CD14-positive monocyte (primary cell): Measurements from ENCODE around the gene C20orf144. TPM values are rescaled to one million over a fixed set of nuclear protein-coding genes. Genes with fewer than 3 reads are reported as not detected.

ENCODE experiments used
- DNase-seq, 3 donors: peaks; one replicate each; pipeline ENCODE4 v3.0.0-alpha.2; 2011 to 2022
- H2AFZ ChIP-seq: 2 replicates; pipeline ENCODE4 v1.6.0; 2012; ENCODE audit warnings: mild to moderate bottlenecking, low read depth, low read length, inconsistent platforms; ENCODE audit not compliant: insufficient read depth, poor library complexity, severe bottlenecking
- H3K27ac ChIP-seq, 2 donors: 1 replicate in 1 of 2; 2 replicates in 1 of 2; pipeline ENCODE4 v1.5.1; 2012 to 2013; ENCODE audit warnings: low read length in 2 of 2, control low read depth in 1 of 2, inconsistent platforms in 1 of 2, low read depth in 1 of 2, mild to moderate bottlenecking in 1 of 2
- H3K27me3 ChIP-seq, 2 donors: one replicate each; pipeline versions ENCODE4 v1.6.0 to v1.6.1; 2011 to 2013; ENCODE audit warnings: low read length in 2 of 2; ENCODE audit not compliant: control insufficient read depth in 2 of 2, insufficient read depth in 2 of 2
- H3K36me3 ChIP-seq, 2 donors: replicated peaks in 1 of 2; 1 replicate in 1 of 2; 2 replicates in 1 of 2; pipeline versions ENCODE4 v1.5.1 to v1.6.1; 2012 to 2013; ENCODE audit warnings: low read length in 2 of 2, control low read depth in 1 of 2, inconsistent platforms in 1 of 2, mild to moderate bottlenecking in 1 of 2; ENCODE audit not compliant: insufficient read depth in 2 of 2, control insufficient read depth in 1 of 2
- H3K4me1 ChIP-seq, 2 donors: 1 replicate in 1 of 2; 2 replicates in 1 of 2; pipeline versions ENCODE4 v1.5.1 to v1.6.1; 2012 to 2013; ENCODE audit warnings: low read length in 2 of 2, control low read depth in 1 of 2, inconsistent platforms in 1 of 2, mild to moderate bottlenecking in 1 of 2, moderate library complexity in 1 of 2; ENCODE audit not compliant: insufficient read depth in 2 of 2, control insufficient read depth in 1 of 2
- H3K4me2 ChIP-seq: replicated peaks from 2 replicates; pipeline ENCODE3; 2012; ENCODE audit warnings: low read length, moderate library complexity, mild to moderate bottlenecking; ENCODE audit not compliant: poor library complexity, severe bottlenecking; ENCODE audit errors: extremely low read depth
- H3K4me3 ChIP-seq, 3 experiments: fragments of 200-600 bp in 1 of 3; sonication (generic) in 1 of 3; replicated peaks in 1 of 3; 1 replicate in 2 of 3; 2 replicates in 1 of 3; pipeline ENCODE4 v1.5.1; 2011 to 2013; ENCODE audit warnings: low read length in 3 of 3, mild to moderate bottlenecking in 3 of 3, control low read depth in 2 of 3, low read depth in 2 of 3, inconsistent platforms in 1 of 3, moderate library complexity in 1 of 3
- H3K79me2 ChIP-seq: 2 replicates; pipeline ENCODE4 v1.6.0; 2012; ENCODE audit warnings: mild to moderate bottlenecking, control low read depth, inconsistent platforms, low read length, moderate library complexity; ENCODE audit not compliant: insufficient read depth
- H3K9ac ChIP-seq: 2 replicates; pipeline ENCODE4 v1.6.0; 2017; ENCODE audit warnings: low read length, mild to moderate bottlenecking; ENCODE audit not compliant: insufficient read depth, poor library complexity, severe bottlenecking
- H3K9me3 ChIP-seq, 2 donors: replicated peaks in 1 of 2; 1 replicate in 1 of 2; 2 replicates in 1 of 2; pipeline versions ENCODE4 v1.5.1 to v1.6.1; 2012 to 2013; ENCODE audit warnings: low read length in 2 of 2, control low read depth in 1 of 2; ENCODE audit not compliant: control insufficient read depth in 1 of 2, insufficient read depth in 1 of 2
- H4K20me1 ChIP-seq: 2 replicates; pipeline ENCODE4 v1.6.0; 2012; ENCODE audit warnings: mild to moderate bottlenecking, low read length, control low read depth, moderate library complexity; ENCODE audit not compliant: insufficient read depth
- H3K27ac Mint-ChIP-seq, 7 donors: one replicate each; pipeline ENCODE4 v1.8.0; 2020; ENCODE audit warnings: mild to moderate bottlenecking in 7 of 7, mixed read lengths in 7 of 7, moderate library complexity in 6 of 7, inconsistent platforms in 2 of 7
- H3K27me3 Mint-ChIP-seq, 3 donors: one replicate each; pipeline ENCODE4 v1.8.0; 2021 to 2022; ENCODE audit warnings: low read depth in 3 of 3, mild to moderate bottlenecking in 3 of 3, mixed read lengths in 3 of 3, moderate library complexity in 3 of 3, inconsistent platforms in 1 of 3
- H3K36me3 Mint-ChIP-seq, 2 donors: one replicate each; pipeline ENCODE4 v1.8.0; 2020; ENCODE audit warnings: mixed read lengths in 2 of 2, inconsistent platforms in 1 of 2, mild to moderate bottlenecking in 1 of 2
- H3K4me1 Mint-ChIP-seq: one replicate; pipeline ENCODE4 v1.8.0; 2020; ENCODE audit warnings: mild to moderate bottlenecking, mixed read lengths
- H3K4me3 Mint-ChIP-seq, 2 donors: one replicate each; pipeline ENCODE4 v1.8.0; 2020; ENCODE audit warnings: mild to moderate bottlenecking in 2 of 2, mixed read lengths in 2 of 2, moderate library complexity in 1 of 2
- H3K9me3 Mint-ChIP-seq, 7 donors: one replicate each; pipeline ENCODE4 v1.8.0; 2020 to 2022; ENCODE audit warnings: mixed read lengths in 7 of 7, mild to moderate bottlenecking in 6 of 7, moderate library complexity in 6 of 7, inconsistent platforms in 2 of 7
- CTCF ChIP-seq: fragments of 200-600 bp; IDR thresholded peaks from one replicate; pipeline ENCODE4 v1.8.0; 2022; ENCODE audit warnings: antibody characterized with exemption, mild to moderate bottlenecking
- WGBS: methylation state at CpG from one replicate; pipeline ENCODE4 v1.1.5; 2013; ENCODE audit warnings: missing lambda C conversion rate; ENCODE audit not compliant: insufficient coverage; 5-methylcytosine and 5-hydroxymethylcytosine counted together
- intact Hi-C, 2 donors: fragments of 100-400 bp; cut with micrococcal nuclease; formaldehyde crosslinking; loops; one replicate each; pipeline versions ENCODE4 v1.15.0 to v1.15.1; 2023
- polyA plus RNA-seq, 3 donors: library from polyadenylated mRNA; depleted of rRNA in 1 of 3; unstranded in 2 of 3; stranded (reverse) in 1 of 3; fragments of 300-500 nt in 2 of 3; fragments of >200 nt in 1 of 3; fragmentation: Illumina TruSeq in 2 of 3; gene quantifications; 1 replicate in 2 of 3; 2 replicates in 1 of 3; pipeline ENCODE4 v1.2.3, GENCODE V29; 2012 to 2021

Gene C20orf144
- polyA plus RNA-seq, 3 donors, result 0.13 TPM; not detected in 2

GRCh38 chr20:33635341-33635740, 26.8 kb upstream of the C20orf144 start:
- Histone ChIP-seq H3K9ac (no peak overlapping the region), H2AFZ (no peak overlapping the region), H3K79me2 (no peaks in the 10 kb centered on the region), H3K4me2 (no peak overlapping the region), H3K4me1 (no peaks in the 10 kb centered on the region), H4K20me1 (no peaks in the 10 kb centered on the region), H3K9me3 (no peaks in the 10 kb centered on the region), H3K4me3 (no peak overlapping the region), H3K27ac (no peak overlapping the region), H3K36me3 (peaks cover 41 to 72% of the 10 kb centered on the region in 2 donors), H3K27me3 (no peaks in the 10 kb centered on the region)
- DNase-seq, result no peak
- no peak for TF ChIP-seq CTCF
- Mint-ChIP-seq H3K27ac (no peak overlapping the region), H3K27me3 (peaks cover 0 to 6% (median 0%) of the 10 kb centered on the region in 3 donors), H3K36me3 (peaks cover 56 to 70% of the 10 kb centered on the region in 2 donors), H3K4me3 (no peak overlapping the region), H3K4me1 (no peaks in the 10 kb centered on the region), H3K9me3 (no peaks in the 10 kb centered on the region)
- intact Hi-C loops, result no loop called here
- 100% methylated on average over 1 of the region's 3 CpGs for WGBS

GRCh38 chr20:33636776-33637175, 25.4 kb upstream of the C20orf144 start:
- DNase-seq, result no peak
- Mint-ChIP-seq H3K27me3 (peaks cover 0 to 6% (median 0%) of the 10 kb centered on the region in 3 donors), H3K9me3 (no peaks in the 10 kb centered on the region), H3K4me3 (no peak overlapping the region), H3K4me1 (no peaks in the 10 kb centered on the region), H3K36me3 (peaks cover 53 to 74% of the 10 kb centered on the region in 2 donors), H3K27ac (peak overlapping the region in 1 of 7 donors; percentile 80)
- H3K9ac ChIP-seq, result no peak overlapping the region
- H3K27me3 ChIP-seq, result no peaks in the 10 kb centered on the region
- no peaks in the 10 kb centered on the region for H4K20me1 ChIP-seq
- 100% methylated on average over 1 of the region's 1 CpG for WGBS
- H3K4me2 ChIP-seq, result no peak overlapping the region
- H3K27ac ChIP-seq, result no peak overlapping the region
- H3K9me3 ChIP-seq, result no peaks in the 10 kb centered on the region
- H3K4me1 ChIP-seq, result no peaks in the 10 kb centered on the region
- no peak for TF ChIP-seq CTCF
- H3K4me3 ChIP-seq, result no peak overlapping the region
- H3K36me3 ChIP-seq, result peaks cover 37 to 72% of the 10 kb centered on the region in 2 donors
- H2AFZ ChIP-seq, result no peak overlapping the region
- intact Hi-C loops, result no loop called here
- H3K79me2 ChIP-seq, result no peaks in the 10 kb centered on the region
